K562 (cell line): ENCODE results near the gene IQCN. TPM values are rescaled to one million over a fixed set of nuclear protein-coding genes. Genes with fewer than 3 reads are reported as not detected.

Experiments
- ATAC-seq: fragments of 200-7000 bp; cut with Tn5 transposase; 3 replicates; pipeline ENCODE4 v1.9.1; 2020; ENCODE audit warnings: moderate library complexity
- BruUV-seq: library from RNA; stranded (reverse); fragments of 400-500 nt; replicated peaks from 2 replicates; lab custom pipeline; 2021; lab: Mats Ljungman, UMichigan
- CTCF ChIA-PET: fragments of 300-600 bp; formaldehyde crosslinking; extraction: SDS; loops from one replicate; lab custom pipeline; 2021; ENCODE audit warnings: low intra/inter-chr PET ratio; lab: Yijun Ruan, JAX
- POLR2A ChIA-PET: fragments of 300-600, 350-650 bp; sonication (Branson Sonifier 250); formaldehyde crosslinking; extraction: SDS; loops from one replicate; lab custom pipeline; 2021; ENCODE audit warnings: antibody characterized with exemption, inconsistent platforms; lab: Yijun Ruan, JAX
- DNase-seq, 4 experiments: peaks; one replicate each; pipeline versions ENCODE4 v3.0.0 to v3.0.0-alpha.2; 2011 to 2018; ENCODE audit warnings: low spot score in 3 of 4, mixed read lengths in 3 of 4; ENCODE audit errors: extremely low read depth in 1 of 4
- FAIRE-seq: peaks from 2 replicates; lab custom pipeline; 2011; peaks lifted over from hg19 to GRCh38; lab: Jason Lieb, UNC
- H2AFZ ChIP-seq: 2 replicates; pipeline ENCODE4 v1.6.0; 2011; ENCODE audit warnings: low read depth, low read length, control low read depth, inconsistent platforms
- H3K27ac ChIP-seq: fragments of 200-600 bp; 3 replicates; pipeline ENCODE4 v1.8.0; 2011; ENCODE audit warnings: low read depth, mild to moderate bottlenecking, control low read depth, inconsistent platforms, low read length, moderate library complexity, mixed read lengths; ENCODE audit errors: extremely low read depth
- H3K27me3 ChIP-seq, 2 experiments: fragments of 300-600 bp in 1 of 2; 2 replicates in 1 of 2; 3 replicates in 1 of 2; pipeline versions ENCODE4 v1.6.0 to v1.8.0; 2011; ENCODE audit warnings: inconsistent platforms in 2 of 2, low read length in 2 of 2, mild to moderate bottlenecking in 1 of 2, mixed read lengths in 1 of 2, moderate library complexity in 1 of 2; ENCODE audit not compliant: control insufficient read depth in 2 of 2, insufficient read depth in 2 of 2
- H3K36me3 ChIP-seq: fragments of 300-600 bp; 3 replicates; pipeline ENCODE4 v1.8.0; 2011; ENCODE audit warnings: mild to moderate bottlenecking, low read length, inconsistent platforms; ENCODE audit not compliant: control insufficient read depth, insufficient read depth
- H3K4me1 ChIP-seq, 2 experiments: fragments of 200-600 bp in 1 of 2; replicated peaks in 1 of 2; 2 replicates in 1 of 2; 3 replicates in 1 of 2; pipeline versions ENCODE4 v1.5.1 to v1.8.0; 2011; ENCODE audit warnings: inconsistent platforms in 2 of 2, low read length in 2 of 2, mild to moderate bottlenecking in 1 of 2, mixed read lengths in 1 of 2, moderate library complexity in 1 of 2; ENCODE audit not compliant: control insufficient read depth in 2 of 2, insufficient read depth in 2 of 2
- H3K4me2 ChIP-seq: 2 replicates; pipeline ENCODE4 v1.6.1; 2011; ENCODE audit warnings: low read length, control low read depth, inconsistent platforms, mixed read lengths; ENCODE audit not compliant: insufficient read depth
- H3K4me3 ChIP-seq: fragments of 200-600 bp; sonication (generic), shearing (Covaris generic); 2 replicates; pipeline ENCODE4 v1.5.1; 2016; ENCODE audit warnings: control low read depth, inconsistent platforms
- H3K79me2 ChIP-seq: fragments of 200-600 bp; 3 replicates; pipeline ENCODE4 v1.8.0; 2011; ENCODE audit warnings: low read length, inconsistent platforms; ENCODE audit not compliant: control insufficient read depth, insufficient read depth
- H3K9ac ChIP-seq, 2 experiments: 2 replicates each; pipeline versions ENCODE4 v1.6.0 to v1.6.1; 2011; ENCODE audit warnings: low read depth in 2 of 2, low read length in 2 of 2, control low read depth in 1 of 2, inconsistent platforms in 1 of 2, mild to moderate bottlenecking in 1 of 2, mixed read lengths in 1 of 2; ENCODE audit not compliant: insufficient read depth in 1 of 2
- H3K9me1 ChIP-seq: one replicate; pipeline ENCODE4 v1.6.0; 2011; ENCODE audit warnings: inconsistent platforms, mild to moderate bottlenecking, low read length, moderate library complexity; ENCODE audit not compliant: control insufficient read depth, insufficient read depth
- H3K9me3 ChIP-seq: replicated peaks from 2 replicates; pipeline ENCODE4 v1.5.1; 2011; ENCODE audit warnings: low read depth, low read length, inconsistent platforms; ENCODE audit not compliant: control insufficient read depth, insufficient read depth
- H4K20me1 ChIP-seq: replicated peaks from 2 replicates; pipeline ENCODE4 v1.6.1; 2011; ENCODE audit warnings: low read length, inconsistent platforms, mixed read lengths; ENCODE audit not compliant: control insufficient read depth, insufficient read depth
- EHMT2 ChIP-seq: fragments of 450-650 bp; IDR thresholded peaks from 2 replicates; pipeline ENCODE4 v1.6.1; 2018; ENCODE audit warnings: antibody characterized with exemption
- FOXM1 ChIP-seq, 2 experiments: fragments of 450-650 bp in 1 of 2; sonication (generic) in 1 of 2; formaldehyde crosslinking in 1 of 2; IDR thresholded peaks; 2 replicates each; pipeline versions ENCODE4 v1.6.1 to v1.9.0; 2017 to 2022; ENCODE audit warnings: low read depth in 2 of 2, mild to moderate bottlenecking in 2 of 2, missing genetic modification reagents in 1 of 2, moderate library complexity in 1 of 2
- HOXB6 ChIP-seq: fragments of 250-450 bp; sonication (Bioruptor Pico); IDR thresholded peaks from 2 replicates; pipeline ENCODE4 v1.5.1; 2022; ENCODE audit warnings: mild to moderate bottlenecking, borderline replicate concordance
- HSF4 ChIP-seq: fragments of 250-450 bp; sonication (Bioruptor Pico); IDR thresholded peaks from 2 replicates; pipeline ENCODE4 v2.1.2; 2022; ENCODE audit warnings: mild to moderate bottlenecking, moderate library complexity, borderline replicate concordance
- IFI16 ChIP-seq: fragments of 250-450 bp; sonication (Bioruptor Pico); IDR thresholded peaks from 2 replicates; pipeline ENCODE4 v2.1.2; 2022; ENCODE audit warnings: mild to moderate bottlenecking, inconsistent platforms
- NFE2 ChIP-seq: IDR thresholded peaks from 2 replicates; pipeline ENCODE4 v1.6.1; 2014; ENCODE audit warnings: antibody characterized with exemption, low read depth
- NR2F6 ChIP-seq: fragments of 450-650 bp; formaldehyde crosslinking; IDR thresholded peaks from 2 replicates; pipeline ENCODE4 v1.4.0; 2020; ENCODE audit warnings: mild to moderate bottlenecking
- SMARCE1 ChIP-seq: fragments of 450-650 bp; IDR thresholded peaks from 2 replicates; pipeline ENCODE4 v1.7.1; 2016; ENCODE audit warnings: mild to moderate bottlenecking
- ZNF583 ChIP-seq: fragments of 250-450 bp; sonication (Bioruptor Pico); IDR thresholded peaks from 2 replicates; pipeline ENCODE4 v1.4.0; 2020
- WGBS: fragments of 100-300 bp; shearing (Covaris generic); methylation state at CpG from one replicate; pipeline ENCODE4 v1.1.6; 2016; ENCODE audit warnings: low coverage, mixed read lengths; ENCODE audit not compliant: insufficient coverage; ENCODE audit errors: missing lambda C conversion rate; 5-methylcytosine and 5-hydroxymethylcytosine counted together
- in situ Hi-C: fragments of 300-500 bp; cut with MboI; formaldehyde crosslinking; loops from 4 replicates; pipeline ENCODE4 v1.15.0; 2018; ENCODE audit warnings: inconsistent platforms, mixed read lengths
- intact Hi-C: fragments of 100-400 bp; cut with micrococcal nuclease; formaldehyde crosslinking; loops from 2 replicates; pipeline ENCODE4 v1.14.2; 2022
- polyA plus RNA-seq, 8 experiments: library from polyadenylated mRNA; depleted of rRNA in 4 of 8; stranded (reverse) in 5 of 8; unstranded in 3 of 8; fragments of >200 nt; fragmentation: Nextera tagmentation in 2 of 8; fragmentation: Illumina TruSeq in 1 of 8; extraction: Ambion mirVana in 2 of 8; extraction: Trizol in 1 of 8; gene quantifications; 2 replicates each; pipeline versions ENCODE4 v1.2.1 to v1.2.3, GENCODE V29; 2011 to 2014; ENCODE audit warnings: inconsistent platforms in 1 of 8, missing spikeins in 1 of 8
- total RNA-seq, 7 experiments: library from RNA; depleted of rRNA in 6 of 7; stranded (reverse); fragments of >200 nt in 6 of 7; fragmentation: Illumina TruSeq in 2 of 7; extraction: Trizol in 2 of 7; gene quantifications; 2 replicates each; pipeline versions ENCODE4 v1.2.1 to v1.2.3, GENCODE V29; 2011 to 2021; ENCODE audit warnings: low replicate concordance in 1 of 7
- TF ChIP-seq, protein P1 (sequence below): sonication (generic); formaldehyde crosslinking; IDR thresholded peaks from 2 replicates; pipeline ENCODE4 v1.8.0; 2023; ENCODE audit warnings: mild to moderate bottlenecking, missing genetic modification reagents
- TF ChIP-seq, protein P2 (sequence below): fragments of 250-450 bp; sonication (Bioruptor Pico); IDR thresholded peaks from 2 replicates; pipeline ENCODE4 v1.4.0; 2020; ENCODE audit warnings: mild to moderate bottlenecking, moderate library complexity, borderline replicate concordance
- TF ChIP-seq, protein P3 (sequence below): fragments of 450-650 bp; formaldehyde crosslinking; IDR thresholded peaks from 2 replicates; pipeline ENCODE4 v1.4.0; 2020; ENCODE audit warnings: mild to moderate bottlenecking
- TF ChIP-seq, protein P4 (sequence below), 2 experiments: fragments of 200-800 bp in 1 of 2; sonication (Bioruptor generic) in 1 of 2; sonication (generic) in 1 of 2; formaldehyde crosslinking in 1 of 2; IDR thresholded peaks in 1 of 2; conservative IDR thresholded peaks in 1 of 2; 2 replicates each; pipeline versions ENCODE4 v1.5.0 to v1.6.1; 2016 to 2020; ENCODE audit warnings: missing compliant biosample characterization in 1 of 2, missing genetic modification characterization in 1 of 2, missing genetic modification reagents in 1 of 2

The IQCN gene
- total and polyA plus RNA-seq, 9 of the 15 experiments (the other 6 are each of a cell fraction or from before 2014, with no cell fraction given): 0.01 to 0.07 (median 0.04) TPM; not detected in 3

DNA sequence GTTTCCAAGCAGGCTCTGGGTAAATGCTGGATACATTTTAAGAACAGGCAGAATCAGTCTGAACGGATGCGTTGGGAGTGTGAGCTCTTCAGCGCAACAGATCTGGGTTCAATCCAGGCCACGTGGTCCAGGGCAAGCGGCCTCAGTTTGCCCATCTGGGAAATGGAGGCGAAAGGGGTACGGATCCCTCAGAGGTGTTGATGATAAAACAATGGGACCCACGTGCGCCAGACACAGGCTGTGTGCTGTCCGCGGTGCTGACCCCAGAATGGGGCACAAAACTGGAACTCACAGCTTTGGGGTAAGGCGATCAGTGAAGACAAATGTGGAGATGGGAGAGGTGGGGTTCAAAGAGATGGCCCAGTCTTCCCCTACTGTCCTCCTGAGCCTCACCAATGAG lies 34.9 kb downstream of the IQCN start:
- Histone ChIP-seq H3K9me3 (no peaks in the 10 kb centered on the region), H2AFZ (no peak overlapping the region), H3K9me1 (no peaks in the 10 kb centered on the region), H3K4me2 (no peak overlapping the region), H3K27me3 (peaks cover 5 to 32% of the 10 kb centered on the region in 2 experiments; a peak in 3 of 5 replicates), H3K36me3 (no peaks in the 10 kb centered on the region), H3K4me1 (no peaks in the 10 kb centered on the region; a peak in 1 of 5 replicates), H3K4me3 (no peak overlapping the region), H4K20me1 (no peaks in the 10 kb centered on the region), H3K9ac (no peak overlapping the region), H3K79me2 (no peaks in the 10 kb centered on the region), H3K27ac (no peak overlapping the region)
- ChIA-PET POLR2A (interaction anchor here (0.6 to 2.0 kb wide), 2 partner anchors 15 to 150 kb away, joined by 3 to 9 read pairs; no protein-coding TSS in a partner anchor), CTCF (interaction anchor here (1.5 kb wide), 1 partner anchor 12 kb away, joined by 3 read pairs; no protein-coding TSS in a partner anchor)
- in situ Hi-C loops (no loop called here), intact Hi-C loops (no loop called here)
- FAIRE-seq (peak; percentile 29), ATAC-seq (peak; percentile 55), DNase-seq (peak in 2 of 4 experiments; percentile 52 to 59)
- 1% methylated on average over 12 of the region's 12 CpGs for WGBS
- BruUV-seq: no TSS peak
- no peak for TF ChIP-seq SMARCE1
- no peak for TF ChIP-seq NR2F6
- TF ChIP-seq, protein P1, sequence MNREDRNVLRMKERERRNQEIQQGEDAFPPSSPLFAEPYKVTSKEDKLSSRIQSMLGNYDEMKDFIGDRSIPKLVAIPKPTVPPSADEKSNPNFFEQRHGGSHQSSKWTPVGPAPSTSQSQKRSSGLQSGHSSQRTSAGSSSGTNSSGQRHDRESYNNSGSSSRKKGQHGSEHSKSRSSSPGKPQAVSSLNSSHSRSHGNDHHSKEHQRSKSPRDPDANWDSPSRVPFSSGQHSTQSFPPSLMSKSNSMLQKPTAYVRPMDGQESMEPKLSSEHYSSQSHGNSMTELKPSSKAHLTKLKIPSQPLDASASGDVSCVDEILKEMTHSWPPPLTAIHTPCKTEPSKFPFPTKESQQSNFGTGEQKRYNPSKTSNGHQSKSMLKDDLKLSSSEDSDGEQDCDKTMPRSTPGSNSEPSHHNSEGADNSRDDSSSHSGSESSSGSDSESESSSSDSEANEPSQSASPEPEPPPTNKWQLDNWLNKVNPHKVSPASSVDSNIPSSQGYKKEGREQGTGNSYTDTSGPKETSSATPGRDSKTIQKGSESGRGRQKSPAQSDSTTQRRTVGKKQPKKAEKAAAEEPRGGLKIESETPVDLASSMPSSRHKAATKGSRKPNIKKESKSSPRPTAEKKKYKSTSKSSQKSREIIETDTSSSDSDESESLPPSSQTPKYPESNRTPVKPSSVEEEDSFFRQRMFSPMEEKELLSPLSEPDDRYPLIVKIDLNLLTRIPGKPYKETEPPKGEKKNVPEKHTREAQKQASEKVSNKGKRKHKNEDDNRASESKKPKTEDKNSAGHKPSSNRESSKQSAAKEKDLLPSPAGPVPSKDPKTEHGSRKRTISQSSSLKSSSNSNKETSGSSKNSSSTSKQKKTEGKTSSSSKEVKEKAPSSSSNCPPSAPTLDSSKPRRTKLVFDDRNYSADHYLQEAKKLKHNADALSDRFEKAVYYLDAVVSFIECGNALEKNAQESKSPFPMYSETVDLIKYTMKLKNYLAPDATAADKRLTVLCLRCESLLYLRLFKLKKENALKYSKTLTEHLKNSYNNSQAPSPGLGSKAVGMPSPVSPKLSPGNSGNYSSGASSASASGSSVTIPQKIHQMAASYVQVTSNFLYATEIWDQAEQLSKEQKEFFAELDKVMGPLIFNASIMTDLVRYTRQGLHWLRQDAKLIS (CRISPR knock-in tag): peak; percentile 54; the same call in 1 of the 2 replicates
- peak; percentile 96 for TF ChIP-seq EHMT2
- no peak for TF ChIP-seq FOXM1 (IDR thresholded peaks at IDR 0.05; ENCODE audit: low read depth)
- no peak for TF ChIP-seq FOXM1 (CRISPR knock-in tag; IDR thresholded peaks at IDR 0.05; ENCODE audit: low read depth)
- no peak for TF ChIP-seq NFE2
- TF ChIP-seq HOXB6 (CRISPR knock-in tag): no peak
- TF ChIP-seq ZNF583 (CRISPR knock-in tag): no peak
- TF ChIP-seq, protein P2, sequence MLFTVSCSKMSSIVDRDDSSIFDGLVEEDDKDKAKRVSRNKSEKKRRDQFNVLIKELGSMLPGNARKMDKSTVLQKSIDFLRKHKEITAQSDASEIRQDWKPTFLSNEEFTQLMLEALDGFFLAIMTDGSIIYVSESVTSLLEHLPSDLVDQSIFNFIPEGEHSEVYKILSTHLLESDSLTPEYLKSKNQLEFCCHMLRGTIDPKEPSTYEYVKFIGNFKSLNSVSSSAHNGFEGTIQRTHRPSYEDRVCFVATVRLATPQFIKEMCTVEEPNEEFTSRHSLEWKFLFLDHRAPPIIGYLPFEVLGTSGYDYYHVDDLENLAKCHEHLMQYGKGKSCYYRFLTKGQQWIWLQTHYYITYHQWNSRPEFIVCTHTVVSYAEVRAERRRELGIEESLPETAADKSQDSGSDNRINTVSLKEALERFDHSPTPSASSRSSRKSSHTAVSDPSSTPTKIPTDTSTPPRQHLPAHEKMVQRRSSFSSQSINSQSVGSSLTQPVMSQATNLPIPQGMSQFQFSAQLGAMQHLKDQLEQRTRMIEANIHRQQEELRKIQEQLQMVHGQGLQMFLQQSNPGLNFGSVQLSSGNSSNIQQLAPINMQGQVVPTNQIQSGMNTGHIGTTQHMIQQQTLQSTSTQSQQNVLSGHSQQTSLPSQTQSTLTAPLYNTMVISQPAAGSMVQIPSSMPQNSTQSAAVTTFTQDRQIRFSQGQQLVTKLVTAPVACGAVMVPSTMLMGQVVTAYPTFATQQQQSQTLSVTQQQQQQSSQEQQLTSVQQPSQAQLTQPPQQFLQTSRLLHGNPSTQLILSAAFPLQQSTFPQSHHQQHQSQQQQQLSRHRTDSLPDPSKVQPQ (CRISPR knock-in tag): no peak
- TF ChIP-seq, protein P3, sequence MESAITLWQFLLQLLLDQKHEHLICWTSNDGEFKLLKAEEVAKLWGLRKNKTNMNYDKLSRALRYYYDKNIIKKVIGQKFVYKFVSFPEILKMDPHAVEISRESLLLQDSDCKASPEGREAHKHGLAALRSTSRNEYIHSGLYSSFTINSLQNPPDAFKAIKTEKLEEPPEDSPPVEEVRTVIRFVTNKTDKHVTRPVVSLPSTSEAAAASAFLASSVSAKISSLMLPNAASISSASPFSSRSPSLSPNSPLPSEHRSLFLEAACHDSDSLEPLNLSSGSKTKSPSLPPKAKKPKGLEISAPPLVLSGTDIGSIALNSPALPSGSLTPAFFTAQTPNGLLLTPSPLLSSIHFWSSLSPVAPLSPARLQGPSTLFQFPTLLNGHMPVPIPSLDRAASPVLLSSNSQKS (CRISPR knock-in tag): no peak
- TF ChIP-seq IFI16: no peak
- TF ChIP-seq, protein P4, sequence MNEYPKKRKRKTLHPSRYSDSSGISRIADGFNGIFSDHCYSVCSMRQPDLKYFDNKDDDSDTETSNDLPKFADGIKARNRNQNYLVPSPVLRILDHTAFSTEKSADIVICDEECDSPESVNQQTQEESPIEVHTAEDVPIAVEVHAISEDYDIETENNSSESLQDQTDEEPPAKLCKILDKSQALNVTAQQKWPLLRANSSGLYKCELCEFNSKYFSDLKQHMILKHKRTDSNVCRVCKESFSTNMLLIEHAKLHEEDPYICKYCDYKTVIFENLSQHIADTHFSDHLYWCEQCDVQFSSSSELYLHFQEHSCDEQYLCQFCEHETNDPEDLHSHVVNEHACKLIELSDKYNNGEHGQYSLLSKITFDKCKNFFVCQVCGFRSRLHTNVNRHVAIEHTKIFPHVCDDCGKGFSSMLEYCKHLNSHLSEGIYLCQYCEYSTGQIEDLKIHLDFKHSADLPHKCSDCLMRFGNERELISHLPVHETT (CRISPR knock-in tag; conservative IDR thresholded peaks at IDR 0.05 in 1 of 2, IDR thresholded peaks at IDR 0.05 in 1 of 2): no peak
- TF ChIP-seq HSF4 (CRISPR knock-in tag): no peak
